Embryonic facial prominence (tissue), 1 donor: ENCODE measurements around the gene SYAP1.
"Not testable (repeated sequence)": the region's sequence is repeated elsewhere in the genome, so short reads cannot be mapped to it uniquely, and the experiment has no call there.

Source experiments
- DNase-seq: peaks from one replicate; pipeline ENCODE4 v3.0.0-alpha.2; 2016; ENCODE audit errors: extremely low spot score

SYAP1 gene

DNA sequence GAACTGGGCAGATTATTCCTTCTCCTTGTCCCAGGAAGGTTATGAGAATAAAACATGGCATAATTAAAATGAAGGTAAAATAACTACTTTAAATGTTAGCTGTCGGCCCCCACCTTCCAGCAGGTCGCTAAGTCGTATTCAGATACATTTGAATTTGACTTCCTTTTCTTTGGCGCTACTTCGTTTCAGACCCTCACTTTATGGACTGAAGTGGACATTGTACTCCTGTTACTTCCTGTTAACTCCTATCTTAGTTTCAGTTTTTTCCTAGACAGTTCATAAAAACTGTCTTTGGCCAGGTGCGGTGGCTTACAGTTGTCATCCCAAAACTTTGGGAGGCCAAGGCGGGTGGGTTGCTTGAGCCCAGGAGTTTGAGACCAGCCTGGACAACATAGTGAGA lies 5.7 kb downstream of the SYAP1 start:
- DNase-seq: no peak

DNA sequence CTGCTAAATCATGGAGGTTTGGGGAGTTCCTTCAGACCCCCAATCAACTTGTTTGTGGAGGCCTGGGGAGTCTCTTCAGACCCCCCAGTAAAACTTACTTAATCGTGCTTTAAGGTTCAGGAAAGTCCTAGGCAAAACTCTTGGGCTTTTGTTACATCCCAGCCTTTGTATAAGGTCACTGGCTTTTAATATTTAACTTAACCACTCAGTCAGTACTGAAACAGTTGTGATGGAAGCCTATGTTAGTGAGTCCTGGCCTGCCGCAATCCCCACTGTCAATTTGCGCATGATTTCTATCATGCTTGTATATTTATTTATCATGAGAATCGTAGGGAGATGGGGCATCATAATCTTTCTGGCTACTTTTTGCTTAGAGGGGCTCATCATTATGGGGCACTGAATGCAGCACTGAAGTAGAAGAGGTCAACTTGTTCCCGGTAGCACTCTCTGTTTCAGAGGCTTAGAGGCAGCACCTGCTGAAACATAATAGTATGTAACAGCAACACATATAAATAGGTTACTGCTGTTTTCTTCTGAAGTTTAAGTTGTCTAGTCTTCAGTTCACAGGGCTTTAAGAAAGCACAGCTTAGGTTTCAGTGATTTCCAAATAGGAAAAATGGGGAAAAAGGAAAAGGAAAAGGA lies 7.1 kb downstream of the SYAP1 start:
- DNase-seq: not testable (repeated sequence)

- no peak for DNase-seq
Observed at GRCh38 chrX:16727637-16728036, 8.2 kb downstream of the SYAP1 start.

- no peak for DNase-seq
Observed at GRCh38 chrX:16730450-16730849, 11.0 kb downstream of the SYAP1 start.

DNA sequence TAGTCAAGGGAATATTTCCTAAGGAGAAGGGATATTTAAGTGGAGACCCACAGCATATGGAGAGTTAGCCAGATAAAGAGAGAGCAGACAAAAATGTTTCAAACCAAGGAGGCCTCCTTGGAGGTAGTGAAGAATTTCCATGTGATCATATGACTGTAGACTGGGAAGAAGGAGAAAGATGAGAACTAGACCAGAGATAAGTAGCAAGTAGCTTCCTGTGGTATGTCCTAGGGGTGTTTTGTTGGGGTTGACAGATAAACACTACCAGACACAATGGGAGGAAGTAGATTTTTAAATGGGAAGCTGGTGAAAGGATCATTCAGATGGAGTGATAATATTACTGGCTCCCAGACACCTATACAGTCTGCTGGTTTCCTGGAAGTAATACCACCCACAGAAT lies 13.6 kb downstream of the SYAP1 start:
- no peak for DNase-seq

DNA sequence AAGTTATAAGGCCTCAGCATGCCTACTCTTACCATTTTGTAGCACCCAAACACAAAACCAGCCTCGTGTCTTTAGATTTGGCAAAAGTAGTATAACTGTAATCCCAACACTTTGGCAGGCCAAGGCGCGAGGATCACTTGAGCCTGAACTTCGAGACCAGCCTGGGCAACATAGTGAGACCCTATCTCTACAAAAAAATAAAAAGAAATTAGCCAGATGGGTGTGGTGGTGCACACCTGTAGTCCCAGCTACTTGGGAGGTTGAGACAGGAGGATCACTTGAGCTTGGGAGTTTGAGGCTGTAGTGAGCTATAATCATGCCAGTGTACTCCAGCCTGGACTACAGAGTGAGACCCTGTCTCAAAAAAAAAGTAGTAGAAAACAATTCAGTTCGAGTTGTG lies 17.6 kb downstream of the SYAP1 start:
- DNase-seq: no peak

- DNase-seq: no peak
Observed at GRCh38 chrX:16739574-16739973, 20.2 kb downstream of the SYAP1 start.

DNA sequence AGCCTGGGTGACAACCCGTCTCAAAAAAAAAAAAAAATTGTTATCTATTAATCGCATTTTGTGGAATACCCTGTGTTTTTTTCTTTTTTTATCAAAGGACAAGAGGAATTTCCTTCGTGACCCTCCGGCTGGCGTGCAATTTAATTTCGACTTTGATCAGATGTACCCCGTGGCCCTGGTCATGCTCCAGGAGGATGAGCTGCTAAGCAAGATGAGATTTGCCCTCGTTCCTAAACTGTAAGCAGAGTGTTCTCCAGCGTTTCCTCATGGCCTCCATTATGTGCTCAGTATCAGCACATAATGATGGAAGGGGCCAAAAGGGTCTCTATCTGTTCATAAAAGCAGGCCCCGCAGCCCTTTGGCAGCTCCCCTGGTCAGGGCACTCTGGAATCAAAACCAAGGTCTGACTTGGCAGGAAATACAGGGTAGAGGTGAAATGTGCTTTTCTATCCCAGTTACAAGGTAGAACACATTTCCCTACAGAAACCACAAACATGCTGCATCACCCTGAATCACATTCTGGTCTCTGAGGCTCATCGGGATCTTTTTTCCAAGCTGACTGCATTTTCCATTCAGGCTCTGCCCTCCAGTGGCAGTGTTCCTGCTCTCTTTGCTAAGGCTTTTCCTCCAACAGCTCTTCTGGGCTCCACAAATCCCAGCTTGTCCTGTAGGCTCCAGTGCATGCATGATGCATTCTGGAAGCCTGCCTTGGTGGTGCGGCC lies 24.4 kb downstream of the SYAP1 start:
- DNase-seq: no peak

- DNase-seq: no peak
Observed at GRCh38 chrX:16745102-16745501, 25.7 kb downstream of the SYAP1 start.

DNA sequence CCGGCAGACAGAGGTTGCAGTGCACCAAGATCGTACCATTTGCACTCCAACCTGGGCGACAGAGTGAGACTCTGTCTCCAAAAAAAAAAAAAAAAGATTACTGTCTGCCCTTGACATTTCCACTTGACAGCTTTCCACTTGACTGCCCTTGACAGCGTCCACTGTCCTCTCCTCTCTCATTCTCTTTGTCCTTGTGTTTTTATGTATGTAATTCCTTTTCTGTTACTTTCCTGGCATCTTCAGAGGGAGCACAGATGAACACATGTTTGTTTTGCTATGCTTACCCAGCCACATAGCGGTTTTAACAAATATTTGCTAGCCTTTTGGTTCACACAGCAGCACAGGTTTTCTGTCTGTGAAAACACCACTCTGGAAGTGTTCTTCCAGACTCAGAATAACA lies 26.2 kb downstream of the SYAP1 start:
- no peak for DNase-seq

DNA sequence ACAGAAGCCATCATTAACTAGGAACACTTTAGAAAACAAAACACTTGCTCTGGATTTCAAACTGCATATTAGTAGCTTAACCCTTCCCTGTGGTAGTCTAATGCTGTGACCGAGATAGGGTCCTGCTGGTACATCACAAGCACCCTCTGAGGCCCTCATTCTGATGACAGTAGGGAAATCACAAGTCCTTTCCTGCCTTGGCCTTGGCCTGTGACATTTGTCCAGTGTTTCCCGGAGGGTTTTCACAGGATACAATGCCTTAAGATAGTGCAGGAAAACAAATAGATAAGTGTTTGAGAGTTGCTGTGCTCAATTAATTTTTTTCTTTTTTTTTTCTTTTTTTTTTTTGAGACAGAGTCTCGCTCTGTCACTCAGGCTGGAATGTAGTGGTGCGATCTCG lies 29.0 kb downstream of the SYAP1 start:
- no peak for DNase-seq

- no peak for DNase-seq
Observed at GRCh38 chrX:16750136-16750535, 30.7 kb downstream of the SYAP1 start.

DNA sequence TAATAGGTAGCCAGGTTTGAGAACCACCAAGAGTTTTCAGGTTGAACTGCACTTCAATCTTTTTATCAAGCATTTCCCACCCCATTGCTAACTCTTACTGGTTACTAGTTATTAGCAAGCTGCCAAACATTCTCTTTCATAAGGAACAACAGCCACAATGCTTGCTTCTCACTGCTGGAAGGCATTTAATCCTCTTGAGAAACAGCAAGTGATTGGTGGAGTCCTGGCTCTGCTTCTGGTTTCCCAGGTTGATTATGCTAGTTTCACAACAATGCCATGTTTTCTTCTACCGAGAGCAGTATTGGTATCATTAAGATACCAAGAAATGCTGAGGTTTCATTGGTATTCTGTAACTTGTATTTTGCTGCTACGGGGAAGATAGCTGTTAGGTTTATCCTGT lies 34.6 kb downstream of the SYAP1 start:
- no peak for DNase-seq

DNA sequence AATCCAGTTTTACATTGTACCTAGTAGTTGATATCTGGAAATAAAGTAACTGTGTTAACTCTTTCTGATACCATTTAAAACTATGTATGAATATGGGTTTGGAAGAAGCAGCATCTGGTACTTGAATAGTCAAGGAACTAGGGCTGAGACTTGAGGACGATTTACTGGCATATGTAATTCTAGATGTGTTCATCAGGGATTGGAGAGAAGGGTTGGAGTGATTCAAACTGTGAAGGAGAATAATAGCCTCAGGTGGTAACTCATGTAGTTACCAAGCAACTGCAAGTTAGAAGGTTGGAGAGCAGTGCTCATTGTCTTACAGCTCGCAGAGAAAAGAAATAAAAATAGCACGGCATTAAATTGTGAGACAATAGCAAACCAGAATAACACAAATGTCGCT lies 37.3 kb downstream of the SYAP1 start:
- DNase-seq: no peak

- not testable (repeated sequence) for DNase-seq
Observed at GRCh38 chrX:16761500-16761899, 42.1 kb downstream of the SYAP1 start.

GRCh38 chrX:16762579-16762978 lies 43.2 kb downstream of the SYAP1 start:
- DNase-seq: no peak

- DNase-seq: no peak
Observed at GRCh38 chrX:16765594-16765993, 46.2 kb downstream of the SYAP1 start.

GRCh38 chrX:16770970-16771482 lies 51.6 kb downstream of the SYAP1 start:
- DNase-seq: no peak

GRCh38 chrX:16771483-16772398 lies 52.3 kb downstream of the SYAP1 start:
- no peak for DNase-seq

DNA sequence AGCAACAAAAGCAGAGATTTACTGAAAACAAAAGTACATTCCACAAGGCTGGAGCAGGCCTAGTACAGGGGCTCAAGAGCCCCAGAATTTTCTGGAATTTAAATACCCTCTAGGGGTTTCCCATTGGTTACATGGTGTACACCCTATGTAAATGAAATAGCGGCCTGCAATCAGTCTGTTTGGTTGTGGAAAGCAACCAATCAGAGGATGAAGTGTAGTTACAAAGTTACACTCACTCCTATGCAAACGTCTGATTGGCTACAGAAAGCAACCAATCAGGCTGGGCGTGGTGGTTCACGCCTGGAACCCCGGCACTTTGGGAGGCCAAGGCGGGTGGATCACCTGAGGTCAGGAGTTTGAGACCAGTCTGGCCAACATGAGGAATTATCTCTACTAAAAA lies 53.0 kb downstream of the SYAP1 start:
- no peak for DNase-seq

DNA sequence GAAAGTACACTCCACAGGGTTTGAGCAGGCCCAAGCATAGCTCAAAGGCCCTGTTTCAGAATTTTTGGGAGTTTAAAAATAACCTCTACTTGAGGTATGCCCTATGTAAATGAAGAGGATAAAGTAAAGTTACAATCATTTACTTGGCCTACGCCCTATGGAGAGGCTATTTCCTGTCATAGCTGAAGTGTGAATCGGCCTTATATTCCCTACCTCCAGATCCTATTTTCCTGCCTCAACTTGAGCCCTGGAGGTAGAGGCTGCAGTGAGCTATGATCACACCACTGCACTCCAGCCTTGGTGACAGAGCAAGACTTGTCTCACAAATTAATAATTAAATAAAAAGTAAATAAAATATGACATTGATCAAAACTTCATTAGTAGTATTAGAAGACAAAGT lies 55.3 kb downstream of the SYAP1 start:
- DNase-seq: no peak

DNA sequence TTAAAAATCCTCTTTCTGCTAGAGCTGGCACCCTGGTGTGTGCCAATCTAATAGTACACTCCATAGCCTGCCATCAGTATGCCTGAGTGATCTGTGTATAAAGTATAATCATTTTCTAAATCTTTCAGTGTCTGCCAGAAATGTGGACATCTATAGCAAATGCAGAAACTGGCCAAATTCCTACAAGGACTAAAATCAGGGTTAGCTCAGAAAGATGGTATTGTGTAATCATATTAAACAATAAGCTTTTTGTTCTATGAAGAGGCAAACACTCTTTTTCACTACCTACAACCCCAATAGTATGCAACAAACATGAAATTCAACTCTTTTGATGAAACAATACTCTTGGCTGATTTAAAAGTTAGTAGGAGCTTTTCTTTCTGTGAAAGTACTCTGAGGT lies 59.1 kb downstream of the SYAP1 start:
- DNase-seq: no peak
